SJCRH30 (cell line): Measurements from ENCODE around the gene UBE2G2. TPM values are rescaled to one million over a fixed set of nuclear protein-coding genes. Genes with fewer than 3 reads are reported as not detected.

Source experiments
- DNase-seq, 2 experiments: peaks; one replicate each; pipeline ENCODE4 v3.0.0-alpha.2; 2015 to 2020
- H3K27ac ChIP-seq: fragments of 250-450 bp; sonication (Bioruptor Pico); 2 replicates; pipeline ENCODE4 v1.5.1; 2020; ENCODE audit warnings: mild to moderate bottlenecking, moderate library complexity
- H3K27me3 ChIP-seq: fragments of 250-450 bp; sonication (Bioruptor Pico); 2 replicates; pipeline ENCODE4 v1.5.1; 2020; ENCODE audit warnings: mild to moderate bottlenecking, moderate library complexity
- H3K36me3 ChIP-seq: fragments of 250-450 bp; sonication (Bioruptor Pico); 2 replicates; pipeline ENCODE4 v1.5.1; 2020; ENCODE audit warnings: mild to moderate bottlenecking, moderate library complexity
- H3K4me1 ChIP-seq: fragments of 250-450 bp; sonication (Bioruptor Pico); 2 replicates; pipeline ENCODE4 v1.5.1; 2020; ENCODE audit warnings: mild to moderate bottlenecking, moderate library complexity
- H3K4me3 ChIP-seq: fragments of 250-450 bp; sonication (Bioruptor Pico); 2 replicates; pipeline ENCODE4 v1.5.1; 2020; ENCODE audit warnings: mild to moderate bottlenecking, moderate library complexity
- H3K9me3 ChIP-seq: fragments of 250-450 bp; sonication (Bioruptor Pico); replicated peaks from 2 replicates; pipeline ENCODE4 v1.5.1; 2020; ENCODE audit warnings: mild to moderate bottlenecking, moderate library complexity
- total RNA-seq: library from RNA; depleted of rRNA; stranded (reverse); fragments of >200 nt; shearing (Covaris generic); gene quantifications from 2 replicates; pipeline ENCODE4 v1.2.3, GENCODE V29; 2014; rRNA removed

Gene UBE2G2, protein sequence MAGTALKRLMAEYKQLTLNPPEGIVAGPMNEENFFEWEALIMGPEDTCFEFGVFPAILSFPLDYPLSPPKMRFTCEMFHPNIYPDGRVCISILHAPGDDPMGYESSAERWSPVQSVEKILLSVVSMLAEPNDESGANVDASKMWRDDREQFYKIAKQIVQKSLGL
- 79.5 and 90.5 TPM in 2 replicates for total RNA-seq

DNA sequence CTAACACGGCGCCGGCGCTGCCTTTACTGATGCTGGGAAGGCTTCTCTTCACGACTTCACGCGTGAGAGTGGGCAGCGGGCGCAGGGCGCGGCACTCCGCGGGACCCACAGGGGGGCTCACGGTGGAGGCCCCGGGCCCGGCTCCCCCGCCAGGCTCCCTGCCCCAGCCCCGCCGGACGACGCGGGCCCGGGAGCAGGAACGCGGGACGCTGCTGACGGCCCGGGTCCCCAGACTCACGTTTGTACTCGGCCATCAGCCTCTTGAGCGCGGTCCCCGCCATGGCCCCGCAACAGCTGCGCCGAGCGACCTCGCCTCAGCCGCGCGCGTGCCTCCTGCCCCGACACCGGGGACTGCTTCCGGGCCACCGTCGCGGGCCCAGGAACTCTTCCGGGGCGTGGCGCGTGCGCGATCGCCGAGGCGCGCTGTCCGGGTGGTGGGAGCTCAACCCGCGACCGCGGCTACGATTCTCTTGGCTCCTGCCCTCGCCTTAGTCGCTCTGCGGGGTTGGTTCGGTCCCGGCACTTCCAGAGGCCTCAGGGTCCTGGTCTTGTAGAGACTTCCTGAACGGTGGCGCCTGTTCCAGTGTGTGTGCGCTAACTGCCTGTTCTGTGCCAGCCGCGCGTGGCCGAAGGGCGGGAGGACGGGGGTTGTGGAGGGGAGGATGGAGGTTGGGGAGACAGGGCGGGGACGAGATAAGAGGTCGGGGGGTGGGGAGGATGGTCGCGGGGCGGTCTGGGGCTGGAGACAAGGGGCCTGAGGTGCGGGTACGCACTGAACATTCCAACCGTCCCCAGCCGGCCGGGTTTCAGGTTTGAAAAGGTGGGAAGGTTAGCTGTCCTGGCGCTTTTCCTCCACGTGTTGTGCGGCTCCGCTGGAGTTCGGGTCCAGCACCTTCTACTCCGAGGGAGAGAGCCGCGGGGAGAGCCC is at the start of gene UBE2G2:
Gene UBE2G2, minus strand, starts transcription at position 353 of the 928 bp plus-strand sequence. Its CDS starts 72 bp downstream, at position 281.
- Histone ChIP-seq H3K4me1 (peaks cover 8% of the 10 kb centered on the region), H3K4me3 (peak within 1 kb of the TSS; percentile 98), H3K9me3 (no peaks in the 10 kb centered on the region), H3K36me3 (peaks cover 65% of the 10 kb centered on the region), H3K27me3 (no peaks in the 10 kb centered on the region), H3K27ac (peak within 1 kb of the TSS; percentile 84)
- DNase-seq: peak; percentile 85 to 88

DNA sequence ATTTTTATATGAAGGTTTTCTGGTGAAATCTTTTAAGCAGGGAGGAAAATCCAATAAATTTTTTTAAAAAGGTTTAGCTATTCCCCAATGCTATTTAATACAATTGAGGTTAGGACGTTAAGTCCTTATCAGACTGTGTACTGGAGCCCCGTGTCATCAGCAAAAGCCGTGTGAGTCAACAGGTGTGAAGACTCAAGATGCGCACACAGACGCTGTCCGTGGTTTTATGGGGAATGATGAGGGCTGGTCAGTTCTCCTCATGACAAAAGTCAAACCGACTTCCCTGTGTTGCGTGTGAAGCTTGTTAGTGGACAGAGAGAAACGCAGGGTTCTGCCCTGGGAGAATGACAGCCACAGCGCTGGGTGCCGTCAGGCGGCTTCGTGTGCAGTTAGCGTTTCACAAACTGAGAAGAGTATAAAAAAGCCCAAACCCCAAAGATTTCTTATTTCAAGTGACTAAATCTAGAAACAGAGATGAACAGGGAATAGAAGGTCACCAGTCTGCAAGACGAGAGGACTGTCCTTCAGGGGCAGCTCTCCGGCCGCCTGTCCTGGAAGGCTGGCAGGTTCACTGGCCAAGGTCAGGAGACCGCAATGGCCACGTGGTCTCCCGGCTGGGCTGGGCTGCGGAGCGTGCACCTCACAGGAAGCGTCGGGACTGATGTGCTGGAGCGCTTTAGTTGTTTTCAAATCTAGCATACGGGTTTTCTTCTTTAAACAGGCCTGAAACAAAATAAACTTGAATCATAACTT is 49.5 kb upstream of the UBE2G2 start:
- no peak overlapping the region for H3K4me3 ChIP-seq
- H3K9me3 ChIP-seq: no peaks in the 10 kb centered on the region
- peaks cover 62% of the 10 kb centered on the region for H3K36me3 ChIP-seq
- no peaks in the 10 kb centered on the region for H3K27me3 ChIP-seq
- H3K4me1 ChIP-seq: peaks cover 6% of the 10 kb centered on the region
- no peak overlapping the region for H3K27ac ChIP-seq
- DNase-seq: peak in 1 of 2 experiments; percentile 35

DNA sequence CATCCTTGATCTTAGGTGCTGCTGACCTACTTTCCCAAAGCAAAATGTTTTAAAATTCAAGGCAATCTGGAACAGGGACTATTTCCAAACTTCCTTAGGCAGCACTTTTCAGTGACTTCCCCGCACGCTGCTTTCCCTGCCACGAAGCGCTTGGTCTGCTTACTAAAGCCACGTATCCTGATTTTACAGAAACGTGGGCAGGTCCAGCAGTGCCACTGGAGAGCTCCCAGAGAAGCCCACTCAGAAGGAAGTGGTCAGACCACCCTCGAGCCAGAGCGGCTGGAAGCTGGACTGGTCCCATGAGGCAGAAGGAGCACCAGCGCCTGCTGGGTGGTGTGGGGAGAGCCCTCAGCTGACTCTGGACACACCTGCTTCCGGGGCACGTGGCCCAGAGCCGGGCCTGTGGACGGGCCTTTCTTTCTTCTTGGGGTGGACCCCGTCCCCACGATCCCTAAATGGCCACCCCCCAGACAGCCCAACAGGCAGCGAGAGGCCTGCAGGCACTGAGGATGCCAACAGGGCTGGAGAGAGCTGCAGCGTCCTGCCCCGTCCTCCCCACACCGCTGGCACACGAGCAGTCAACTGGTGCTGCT is 48.7 kb upstream of the UBE2G2 start:
- H3K27ac ChIP-seq: no peak overlapping the region
- DNase-seq: no peak
- no peaks in the 10 kb centered on the region for H3K9me3 ChIP-seq
- peaks cover 6% of the 10 kb centered on the region for H3K4me1 ChIP-seq
- peaks cover 58% of the 10 kb centered on the region for H3K36me3 ChIP-seq
- H3K4me3 ChIP-seq: no peak overlapping the region
- H3K27me3 ChIP-seq: no peaks in the 10 kb centered on the region

DNA sequence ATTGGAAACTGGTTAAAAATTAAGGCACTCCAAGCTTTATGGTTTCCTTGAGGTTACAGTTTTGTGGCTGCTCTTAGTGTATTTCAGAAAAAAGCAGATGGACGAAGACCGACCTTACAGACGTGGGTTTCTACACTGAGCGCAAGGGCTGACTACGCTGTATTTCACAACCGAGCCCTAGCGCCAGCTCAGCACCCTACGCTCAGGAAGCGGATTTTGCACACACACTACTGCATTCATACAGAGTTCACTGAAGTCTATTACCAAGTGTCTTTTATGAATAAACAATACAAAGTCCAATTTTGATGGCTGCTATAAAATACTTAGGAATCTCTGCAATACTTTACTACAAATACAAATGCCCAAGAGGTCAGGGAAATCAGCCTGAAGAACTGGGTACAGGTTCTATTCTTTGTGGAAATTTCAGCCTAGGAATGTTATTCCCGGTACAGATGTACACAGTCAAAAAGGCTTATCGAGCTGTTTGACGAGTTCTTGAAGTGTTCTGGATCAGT is 48.1 kb upstream of the UBE2G2 start:
- DNase-seq: no peak

GRCh38 chr21:44848821-44849521 is 47.4 kb upstream of the UBE2G2 start:
- H3K9me3 ChIP-seq: no peaks in the 10 kb centered on the region
- H3K4me3 ChIP-seq: no peak overlapping the region
- H3K27me3 ChIP-seq: no peaks in the 10 kb centered on the region
- peaks cover 45% of the 10 kb centered on the region for H3K36me3 ChIP-seq
- no peak for DNase-seq
- no peak overlapping the region for H3K27ac ChIP-seq
- H3K4me1 ChIP-seq: peaks cover 6% of the 10 kb centered on the region

More for the DNA sequence above, 48.1 kb upstream of the UBE2G2 start:
- Histone ChIP-seq H3K9me3 (no peaks in the 10 kb centered on the region), H3K4me1 (peaks cover 6% of the 10 kb centered on the region), H3K36me3 (peaks cover 52% of the 10 kb centered on the region), H3K27ac (no peak overlapping the region), H3K27me3 (no peaks in the 10 kb centered on the region), H3K4me3 (no peak overlapping the region)

- DNase-seq: no peak
- Histone ChIP-seq H3K27me3 (no peaks in the 10 kb centered on the region), H3K4me3 (no peak overlapping the region), H3K27ac (no peak overlapping the region), H3K36me3 (peaks cover 36% of the 10 kb centered on the region), H3K4me1 (no peaks in the 10 kb centered on the region; the same call in 1 of the 2 replicates), H3K9me3 (no peaks in the 10 kb centered on the region)
Measured at GRCh38 chr21:44847261-44848056, 45.8 kb upstream of the UBE2G2 start.

- no peak for DNase-seq
- no peaks in the 10 kb centered on the region for H3K27me3 ChIP-seq
- H3K4me3 ChIP-seq: no peak overlapping the region
- no peak overlapping the region for H3K27ac ChIP-seq
- no peaks in the 10 kb centered on the region for H3K4me1 ChIP-seq
- peaks cover 30% of the 10 kb centered on the region for H3K36me3 ChIP-seq
- no peaks in the 10 kb centered on the region for H3K9me3 ChIP-seq
Measured at GRCh38 chr21:44846485-44847260, 45.1 kb upstream of the UBE2G2 start.

DNA sequence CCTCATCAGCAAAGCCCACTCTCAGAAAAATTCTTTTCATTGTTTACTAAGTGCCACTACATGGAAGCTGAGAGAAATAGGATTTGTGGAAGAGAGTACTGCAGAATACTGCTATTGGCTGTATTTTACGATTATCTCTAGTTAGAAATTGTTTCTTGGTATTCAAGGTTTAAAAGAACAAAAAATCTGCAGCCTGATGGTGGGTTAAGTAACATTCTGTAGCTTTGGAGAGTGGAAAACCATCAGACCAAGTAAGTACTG is 44.5 kb upstream of the UBE2G2 start:
- Histone ChIP-seq H3K4me1 (no peaks in the 10 kb centered on the region), H3K9me3 (no peaks in the 10 kb centered on the region), H3K27me3 (no peaks in the 10 kb centered on the region), H3K4me3 (no peak overlapping the region), H3K36me3 (peaks cover 25% of the 10 kb centered on the region), H3K27ac (no peak overlapping the region)
- no peak for DNase-seq

GRCh38 chr21:44845418-44846223 is 44.0 kb upstream of the UBE2G2 start:
- no peak overlapping the region for H3K4me3 ChIP-seq
- peak in 1 of 2 experiments; percentile 21 for DNase-seq
- no peaks in the 10 kb centered on the region for H3K9me3 ChIP-seq
- H3K36me3 ChIP-seq: peaks cover 21% of the 10 kb centered on the region
- H3K27ac ChIP-seq: no peak overlapping the region
- no peaks in the 10 kb centered on the region for H3K4me1 ChIP-seq
- H3K27me3 ChIP-seq: no peaks in the 10 kb centered on the region

- no peak for DNase-seq
- H3K27ac ChIP-seq: no peak overlapping the region
- no peaks in the 10 kb centered on the region for H3K4me1 ChIP-seq
- no peaks in the 10 kb centered on the region for H3K27me3 ChIP-seq
- no peaks in the 10 kb centered on the region for H3K9me3 ChIP-seq
- no peak overlapping the region for H3K4me3 ChIP-seq
- H3K36me3 ChIP-seq: peaks cover 7% of the 10 kb centered on the region
Measured at GRCh38 chr21:44844256-44844655, 42.6 kb upstream of the UBE2G2 start.

GRCh38 chr21:44842721-44843445 is 41.3 kb upstream of the UBE2G2 start:
- Histone ChIP-seq H3K4me1 (peaks cover 8% of the 10 kb centered on the region), H3K27me3 (no peaks in the 10 kb centered on the region), H3K4me3 (no peak overlapping the region), H3K36me3 (no peaks in the 10 kb centered on the region), H3K27ac (no peak overlapping the region), H3K9me3 (no peaks in the 10 kb centered on the region)
- DNase-seq: no peak

DNA sequence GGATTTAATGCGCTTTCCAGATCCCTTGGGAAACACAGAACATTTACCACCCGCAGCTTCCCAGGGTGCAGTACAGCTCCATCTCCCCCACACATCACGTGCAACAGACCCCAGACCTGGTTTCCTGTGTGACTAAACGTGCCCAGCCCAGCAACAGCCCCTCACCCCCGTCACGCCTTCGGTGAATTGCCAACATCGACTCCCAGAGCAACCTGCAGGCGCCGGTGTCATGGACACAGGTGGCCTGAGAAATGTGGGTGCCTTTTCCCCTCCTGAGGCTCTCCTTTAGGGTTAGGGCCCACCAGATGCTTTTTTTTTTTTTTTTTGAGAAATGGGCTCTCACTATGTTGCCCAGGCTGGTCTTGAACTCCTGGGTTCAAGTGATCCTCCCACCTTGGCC is 40.5 kb upstream of the UBE2G2 start:
- DNase-seq: no peak
- Histone ChIP-seq H3K4me1 (peaks cover 14% of the 10 kb centered on the region), H3K4me3 (no peak overlapping the region), H3K27me3 (no peaks in the 10 kb centered on the region), H3K9me3 (no peaks in the 10 kb centered on the region), H3K36me3 (no peaks in the 10 kb centered on the region), H3K27ac (no peak overlapping the region)
